ENCODE data around the gene HM13. TPM values are rescaled to one million over a fixed set of nuclear protein-coding genes. Genes with fewer than 3 reads are reported as not detected.

Gene HM13
- total and polyA plus RNA-seq, 2 of the 13 experiments (the other 11 are each of a cell fraction or from before 2014, with no cell fraction given): 118 to 243 TPM

GRCh38 chr20:31573555-31574321 is 59.5 kb downstream of the HM13 start (continued):
- TF ChIP-seq NR2F2 (IDR thresholded peaks at IDR 0.05; ENCODE audit: borderline replicate concordance, low read depth): 0 out of 2 replicates have a peak, but pooled peaks have one; percentile 17
- no peak for TF ChIP-seq MTA1 (CRISPR knock-in tag; IDR thresholded peaks at IDR 0.05; ENCODE audit: borderline replicate concordance)
- no peak for TF ChIP-seq EZH2 (conservative IDR thresholded peaks at IDR 0.05; ENCODE audit: low read depth, low read length)
- no peak for TF ChIP-seq PHF20 (CRISPR knock-in tag; IDR thresholded peaks at IDR 0.05)
- no peak for TF ChIP-seq ZNF564 (CRISPR knock-in tag; IDR thresholded peaks at IDR 0.05)
- no peak for TF ChIP-seq SOX6 (IDR thresholded peaks at IDR 0.05)
- no peak for TF ChIP-seq SOX6 (CRISPR knock-in tag; IDR thresholded peaks at IDR 0.05)
- TF ChIP-seq SETDB1 (CRISPR knock-in tag; IDR thresholded peaks at IDR 0.05; ENCODE audit: borderline replicate concordance): no peak
- TF ChIP-seq KLF13 (CRISPR knock-in tag; IDR thresholded peaks at IDR 0.05): 0 out of 2 replicates have a peak, but pooled peaks have one; percentile 40
- no peak for TF ChIP-seq ZFP62 (CRISPR knock-in tag; IDR thresholded peaks at IDR 0.05)
- TF ChIP-seq ZSCAN22 (CRISPR knock-in tag; IDR thresholded peaks at IDR 0.05): no peak
- no peak; the same call in 1 of the 2 replicates for TF ChIP-seq ELF4 (CRISPR knock-in tag; IDR thresholded peaks at IDR 0.05; ENCODE audit: borderline replicate concordance)
- TF ChIP-seq, protein P1, sequence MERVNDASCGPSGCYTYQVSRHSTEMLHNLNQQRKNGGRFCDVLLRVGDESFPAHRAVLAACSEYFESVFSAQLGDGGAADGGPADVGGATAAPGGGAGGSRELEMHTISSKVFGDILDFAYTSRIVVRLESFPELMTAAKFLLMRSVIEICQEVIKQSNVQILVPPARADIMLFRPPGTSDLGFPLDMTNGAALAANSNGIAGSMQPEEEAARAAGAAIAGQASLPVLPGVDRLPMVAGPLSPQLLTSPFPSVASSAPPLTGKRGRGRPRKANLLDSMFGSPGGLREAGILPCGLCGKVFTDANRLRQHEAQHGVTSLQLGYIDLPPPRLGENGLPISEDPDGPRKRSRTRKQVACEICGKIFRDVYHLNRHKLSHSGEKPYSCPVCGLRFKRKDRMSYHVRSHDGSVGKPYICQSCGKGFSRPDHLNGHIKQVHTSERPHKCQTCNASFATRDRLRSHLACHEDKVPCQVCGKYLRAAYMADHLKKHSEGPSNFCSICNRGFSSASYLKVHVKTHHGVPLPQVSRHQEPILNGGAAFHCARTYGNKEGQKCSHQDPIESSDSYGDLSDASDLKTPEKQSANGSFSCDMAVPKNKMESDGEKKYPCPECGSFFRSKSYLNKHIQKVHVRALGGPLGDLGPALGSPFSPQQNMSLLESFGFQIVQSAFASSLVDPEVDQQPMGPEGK (CRISPR knock-in tag; IDR thresholded peaks at IDR 0.05): no peak
- TF ChIP-seq, protein P2, sequence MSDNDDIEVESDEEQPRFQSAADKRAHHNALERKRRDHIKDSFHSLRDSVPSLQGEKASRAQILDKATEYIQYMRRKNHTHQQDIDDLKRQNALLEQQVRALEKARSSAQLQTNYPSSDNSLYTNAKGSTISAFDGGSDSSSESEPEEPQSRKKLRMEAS (IDR thresholded peaks at IDR 0.05): peak; percentile 35; the same call in 1 of the 2 replicates
- TF ChIP-seq ZNF414 (CRISPR knock-in tag; IDR thresholded peaks at IDR 0.05): no peak
- no peak for TF ChIP-seq ONECUT2 (CRISPR knock-in tag; IDR thresholded peaks at IDR 0.05)
- TF ChIP-seq CENPT (CRISPR knock-in tag; IDR thresholded peaks at IDR 0.05; ENCODE audit: low read depth): no peak
- TF ChIP-seq RFX5 (IDR thresholded peaks at IDR 0.05; ENCODE audit: low read depth, low read length): 0 out of 2 replicates have a peak, but pooled peaks have one; percentile 17
- TF ChIP-seq ZNF234 (CRISPR knock-in tag; conservative IDR thresholded peaks at IDR 0.05): no peak
- no peak for TF ChIP-seq ZNF780A (CRISPR knock-in tag; IDR thresholded peaks at IDR 0.05)
- TF ChIP-seq, protein P3, sequence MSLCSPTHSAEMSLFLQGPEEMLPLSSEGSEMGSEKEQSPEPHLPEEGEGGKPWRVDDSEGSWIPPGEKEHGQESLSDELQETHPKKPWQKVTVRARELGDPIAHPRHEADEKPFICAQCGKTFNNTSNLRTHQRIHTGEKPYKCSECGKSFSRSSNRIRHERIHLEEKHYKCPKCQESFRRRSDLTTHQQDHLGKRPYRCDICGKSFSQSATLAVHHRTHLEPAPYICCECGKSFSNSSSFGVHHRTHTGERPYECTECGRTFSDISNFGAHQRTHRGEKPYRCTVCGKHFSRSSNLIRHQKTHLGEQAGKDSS (CRISPR knock-in tag; IDR thresholded peaks at IDR 0.05; ENCODE audit: borderline replicate concordance, low read depth): 0 out of 2 replicates have a peak, but pooled peaks have one; percentile 5
- TF ChIP-seq CREB1 (IDR thresholded peaks at IDR 0.05): no peak
- peak; percentile 33; the same call in 1 of the 2 replicates for TF ChIP-seq CREB1 (CRISPR knock-in tag; IDR thresholded peaks at IDR 0.05)
- 0 out of 2 replicates have a peak, but pooled peaks have one; percentile 9 for TF ChIP-seq ZKSCAN5 (CRISPR knock-in tag; IDR thresholded peaks at IDR 0.05)
- TF ChIP-seq CTCF (CRISPR knock-in tag; IDR thresholded peaks at IDR 0.05): no peak
- peak; percentile 26 for TF ChIP-seq XRCC5 (optimal IDR thresholded peaks at IDR 0.05; ENCODE audit: low read length)

Data from HepG2 (cell line).